Measurements from ENCODE around the gene HIVEP1. TPM values are rescaled to one million over a fixed set of nuclear protein-coding genes. Genes with fewer than 3 reads are reported as not detected.

HIVEP1 gene
- total RNA-seq, 1 donor from 2014 or later = 38.5 TPM

- no peak for DNase-seq (ENCODE audit: extremely low read depth, low read depth, low spot score)
Observed at GRCh38 chr6:12017263-12017662, 5.2 kb downstream of the HIVEP1 start.

GRCh38 chr6:12017876-12018401, 5.8 kb downstream of the HIVEP1 start:
- no peak for DNase-seq (ENCODE audit: extremely low read depth, low read depth, low spot score)

GRCh38 chr6:12020187-12020791, 8.2 kb downstream of the HIVEP1 start:
- no peak for DNase-seq (ENCODE audit: extremely low read depth, low read depth, low spot score)

GRCh38 chr6:12022481-12022880, 10.4 kb downstream of the HIVEP1 start:
- DNase-seq (ENCODE audit: extremely low read depth, low read depth, low spot score) = no peak

- no peak for DNase-seq (ENCODE audit: extremely low read depth, low read depth, low spot score)
Observed at GRCh38 chr6:12022953-12023388, 10.9 kb downstream of the HIVEP1 start.

GRCh38 chr6:12024216-12024615, 12.1 kb downstream of the HIVEP1 start:
- no peak for DNase-seq (ENCODE audit: extremely low read depth, low read depth, low spot score)

GRCh38 chr6:12024699-12025434, 12.8 kb downstream of the HIVEP1 start:
- no peak for DNase-seq (ENCODE audit: extremely low read depth, low read depth, low spot score)

GRCh38 chr6:12026120-12026519, 14.0 kb downstream of the HIVEP1 start:
- DNase-seq (ENCODE audit: extremely low read depth, low read depth, low spot score) = no peak

GRCh38 chr6:12026833-12027232, 14.7 kb downstream of the HIVEP1 start:
- no peak for DNase-seq (ENCODE audit: extremely low read depth, low read depth, low spot score)

GRCh38 chr6:12028213-12028612, 16.1 kb downstream of the HIVEP1 start:
- DNase-seq (ENCODE audit: extremely low read depth, low read depth, low spot score) = no peak

- no peak for DNase-seq (ENCODE audit: extremely low read depth, low read depth, low spot score)
Observed at GRCh38 chr6:12029979-12030737, 18.0 kb downstream of the HIVEP1 start.

GRCh38 chr6:12030993-12031550, 19.0 kb downstream of the HIVEP1 start:
- DNase-seq (ENCODE audit: extremely low read depth, low read depth, low spot score) = no peak

GRCh38 chr6:12032783-12033573, 20.9 kb downstream of the HIVEP1 start:
- DNase-seq (ENCODE audit: extremely low read depth, low read depth, low spot score) = no peak

- DNase-seq (ENCODE audit: extremely low read depth, low read depth, low spot score) = no peak
Observed at GRCh38 chr6:12033770-12034169, 21.7 kb downstream of the HIVEP1 start.

GRCh38 chr6:12034349-12034748, 22.2 kb downstream of the HIVEP1 start:
- DNase-seq (ENCODE audit: extremely low read depth, low read depth, low spot score) = no peak

GRCh38 chr6:12034837-12035236, 22.7 kb downstream of the HIVEP1 start:
- no peak for DNase-seq (ENCODE audit: extremely low read depth, low read depth, low spot score)

GRCh38 chr6:12036766-12037165, 24.7 kb downstream of the HIVEP1 start:
- no peak for DNase-seq (ENCODE audit: extremely low read depth, low read depth, low spot score)

GRCh38 chr6:12037798-12038197, 25.7 kb downstream of the HIVEP1 start:
- DNase-seq (ENCODE audit: extremely low read depth, low read depth, low spot score) = no peak

- DNase-seq (ENCODE audit: extremely low read depth, low read depth, low spot score) = no peak
Observed at GRCh38 chr6:12039540-12040459, 27.7 kb downstream of the HIVEP1 start.

Measured in glomerular endothelial cell (primary cell).